Caki2 (cell line): ENCODE data around the gene TUT7. TPM values are rescaled to one million over a fixed set of nuclear protein-coding genes. Genes with fewer than 3 reads are reported as not detected.
A peak's percentile ranks its signal among the peaks of the same experiment; 100 is the strongest.
"Not testable (repeated sequence)": the region's sequence is repeated elsewhere in the genome, so short reads cannot be mapped to it uniquely, and the experiment has no call there.

ENCODE experiments used
- DNase-seq: peaks from one replicate; pipeline ENCODE4 v3.0.0-alpha.2; 2015; ENCODE audit warnings: low read depth
- in situ Hi-C: cut with HindIII; loops from 2 replicates; pipeline ENCODE4 v1.10.0; 2016; ENCODE audit warnings: low sequenced_read_pairs, low pct_unique_long_range_greater_than_20kb, mixed read lengths
- total RNA-seq: library from RNA; depleted of rRNA; stranded (reverse); fragments of >200 nt; shearing (Covaris generic); gene quantifications from 2 replicates; pipeline ENCODE4 v1.2.3, GENCODE V29; 2014; ENCODE audit warnings: low replicate concordance

Gene TUT7
- total RNA-seq, 1 experiment from 2014 or later: 8.8 TPM

DNA sequence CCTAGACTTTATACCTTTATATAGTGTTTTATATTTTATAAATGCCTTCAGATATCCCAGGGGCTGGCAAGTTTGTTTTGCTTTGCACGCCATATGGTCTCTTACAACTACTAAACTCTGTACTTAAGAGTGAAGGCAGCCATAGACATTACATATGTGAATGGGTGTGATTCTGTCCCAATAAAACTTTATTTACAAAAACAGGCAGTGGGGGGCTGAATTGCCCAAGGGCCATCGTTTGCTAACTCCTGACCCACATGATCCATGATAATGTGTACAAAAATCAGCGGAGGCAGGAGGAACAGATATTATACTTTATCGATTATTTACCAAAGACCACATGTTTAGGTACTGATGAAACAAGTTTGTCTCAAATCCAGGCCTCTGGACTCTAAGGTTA is 36.0 kb downstream of the TUT7 start:
- DNase-seq: no peak
- in situ Hi-C loops: no loop called here

DNA sequence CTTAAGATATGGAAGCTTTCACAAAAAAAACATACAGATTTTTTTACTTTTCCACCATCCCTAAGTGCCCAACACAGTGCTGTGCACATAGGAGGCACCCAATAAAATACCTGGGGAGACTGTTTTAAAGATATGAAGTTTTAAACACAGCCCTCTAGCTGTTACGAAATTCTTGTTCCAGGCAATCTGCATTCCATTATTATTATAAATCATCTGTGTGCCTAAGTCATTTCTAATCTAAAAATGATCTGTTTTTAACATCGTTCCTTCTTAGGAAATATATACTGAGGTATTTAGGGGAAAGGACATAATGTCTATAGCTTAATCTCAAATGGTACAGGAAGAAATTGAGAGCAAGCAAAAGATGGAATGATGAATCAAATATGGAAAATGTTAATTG is 39.1 kb downstream of the TUT7 start:
- in situ Hi-C loops: no loop called here
- no peak for DNase-seq

GRCh38 chr9:86312959-86313358 is 41.3 kb downstream of the TUT7 start:
- DNase-seq, in situ Hi-C loops: not testable (repeated sequence)

GRCh38 chr9:86308687-86309086 is 45.5 kb downstream of the TUT7 start:
- in situ Hi-C loops: no loop called here

GRCh38 chr9:86304236-86304730 is 49.9 kb downstream of the TUT7 start:
- DNase-seq: no peak
- in situ Hi-C loops: no loop called here

More at GRCh38 chr9:86308687-86309086, 45.5 kb downstream of the TUT7 start:
- DNase-seq: no peak

- in situ Hi-C loops: no loop called here
- DNase-seq: no peak
Measured at GRCh38 chr9:86303316-86303975, 50.8 kb downstream of the TUT7 start.

DNA sequence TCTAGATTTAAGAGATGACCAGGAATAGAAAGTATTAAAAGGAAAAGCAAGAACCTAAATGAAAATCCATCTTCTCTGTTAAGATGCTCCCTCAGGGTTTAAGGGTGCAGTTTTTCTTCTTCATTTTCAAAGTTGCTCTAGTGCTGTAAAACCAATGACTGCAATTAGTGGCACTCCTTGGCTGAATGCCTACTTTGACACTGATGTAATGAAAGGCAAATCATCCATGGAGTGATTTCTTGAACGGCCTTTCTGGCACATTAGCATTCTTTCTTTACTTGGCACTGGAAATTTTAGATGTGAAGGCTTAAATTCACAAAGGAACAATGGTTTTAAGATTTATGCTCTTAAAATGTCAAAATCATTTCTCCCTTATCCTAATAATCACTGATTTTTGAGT is 52.5 kb downstream of the TUT7 start:
- DNase-seq: no peak
- in situ Hi-C loops: no loop called here

- in situ Hi-C loops: no loop called here
- no peak for DNase-seq
Measured at GRCh38 chr9:86300701-86301100, 53.5 kb downstream of the TUT7 start.

DNA sequence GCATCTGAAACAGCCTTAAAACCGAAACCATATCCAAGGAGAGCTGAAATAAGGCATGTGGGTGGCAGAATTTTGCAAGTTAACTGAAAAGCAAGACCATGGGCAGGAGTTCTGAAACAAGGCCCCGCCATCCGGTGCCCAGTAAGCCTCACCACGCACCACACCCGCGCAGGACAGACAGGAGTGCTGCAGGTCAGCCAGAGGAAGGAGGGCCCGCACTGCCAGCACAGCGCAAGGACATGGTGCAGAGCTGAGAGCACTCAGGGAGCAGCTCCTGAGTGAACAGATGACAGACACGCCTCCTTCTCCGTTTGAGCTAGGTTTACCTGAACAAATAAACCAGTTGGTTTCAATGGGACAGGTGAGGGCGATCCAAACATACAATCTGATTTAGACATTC is 55.3 kb downstream of the TUT7 start:
- no peak for DNase-seq
- in situ Hi-C loops: no loop called here

DNA sequence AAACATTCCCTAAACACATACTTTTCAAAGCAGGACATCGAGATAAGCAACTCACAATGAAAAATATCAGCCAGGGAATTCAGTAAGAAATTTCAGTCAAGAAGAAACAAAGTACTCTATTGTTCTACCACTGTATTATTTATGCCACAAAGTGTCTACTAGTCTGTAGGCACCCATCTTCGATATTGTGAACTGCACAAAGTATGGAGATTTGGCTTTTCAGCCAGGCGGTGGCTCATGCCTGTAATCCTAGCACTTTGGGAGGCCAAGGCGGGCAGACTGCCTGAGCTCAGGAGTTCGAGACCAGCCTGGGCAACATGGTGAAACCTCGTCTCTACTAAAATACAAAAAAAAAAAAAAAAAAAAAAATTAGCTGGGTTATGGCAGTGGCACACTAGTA is 63.9 kb downstream of the TUT7 start:
- DNase-seq, in situ Hi-C loops: not testable (repeated sequence)

DNA sequence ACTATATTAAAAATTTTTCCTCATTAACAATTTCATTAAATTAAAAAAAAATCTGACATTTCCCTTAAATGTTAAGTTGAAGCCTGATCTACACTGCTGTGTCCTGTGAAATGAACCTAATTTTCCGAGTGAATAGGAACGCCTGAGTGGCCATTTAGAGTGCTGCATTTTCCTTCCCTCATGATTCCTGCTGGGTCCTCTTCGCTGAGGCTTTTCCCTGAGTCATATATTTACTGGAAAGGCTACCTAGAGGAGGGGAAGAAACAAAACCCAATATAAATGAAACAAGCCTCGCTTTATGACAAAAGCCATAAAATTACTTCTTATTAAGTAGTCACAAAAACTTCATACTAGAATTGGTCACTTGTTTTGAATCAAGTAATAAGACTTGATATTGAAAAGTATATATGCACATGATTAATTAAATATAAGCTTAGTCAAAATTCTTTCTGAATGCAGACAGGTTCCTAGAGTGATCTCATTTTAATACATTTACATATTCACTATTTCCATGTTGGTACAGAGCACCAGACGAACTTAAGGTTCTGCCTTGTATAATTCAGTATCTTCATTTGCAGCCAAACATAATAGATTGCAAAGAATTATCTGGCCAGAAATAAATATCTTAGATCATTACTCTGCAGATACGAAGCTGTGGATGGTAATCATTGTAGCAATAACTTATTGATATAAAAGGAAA is 65.6 kb downstream of the TUT7 start:
- DNase-seq: no peak
- in situ Hi-C loops: no loop called here

GRCh38 chr9:86287013-86287412 is 67.2 kb downstream of the TUT7 start:
- in situ Hi-C loops: no loop called here

DNA sequence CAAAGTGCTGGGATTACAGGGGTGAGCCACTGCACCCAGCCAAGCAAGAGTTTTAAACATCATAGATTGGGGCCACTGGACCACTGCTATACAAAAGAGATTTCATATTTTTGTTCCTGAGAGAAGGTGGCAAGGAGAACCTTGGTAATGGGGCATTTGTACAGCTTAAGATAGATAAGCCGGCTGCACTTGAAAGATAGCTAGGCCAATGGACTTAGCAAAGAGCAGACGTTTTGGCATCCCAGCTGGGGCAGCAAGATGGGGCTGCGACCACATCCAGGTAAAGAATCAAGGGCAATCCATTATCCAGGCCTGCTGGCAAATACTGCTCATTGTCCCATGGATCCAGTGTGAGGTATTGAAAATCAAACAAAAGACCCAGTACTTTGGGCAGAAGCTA is 67.9 kb downstream of the TUT7 start:
- no peak for DNase-seq
- in situ Hi-C loops: no loop called here

More at GRCh38 chr9:86287013-86287412, 67.2 kb downstream of the TUT7 start:
- DNase-seq: peak; percentile 49

GRCh38 chr9:86285261-86285660 is 68.9 kb downstream of the TUT7 start:
- DNase-seq: no peak
- in situ Hi-C loops: no loop called here

DNA sequence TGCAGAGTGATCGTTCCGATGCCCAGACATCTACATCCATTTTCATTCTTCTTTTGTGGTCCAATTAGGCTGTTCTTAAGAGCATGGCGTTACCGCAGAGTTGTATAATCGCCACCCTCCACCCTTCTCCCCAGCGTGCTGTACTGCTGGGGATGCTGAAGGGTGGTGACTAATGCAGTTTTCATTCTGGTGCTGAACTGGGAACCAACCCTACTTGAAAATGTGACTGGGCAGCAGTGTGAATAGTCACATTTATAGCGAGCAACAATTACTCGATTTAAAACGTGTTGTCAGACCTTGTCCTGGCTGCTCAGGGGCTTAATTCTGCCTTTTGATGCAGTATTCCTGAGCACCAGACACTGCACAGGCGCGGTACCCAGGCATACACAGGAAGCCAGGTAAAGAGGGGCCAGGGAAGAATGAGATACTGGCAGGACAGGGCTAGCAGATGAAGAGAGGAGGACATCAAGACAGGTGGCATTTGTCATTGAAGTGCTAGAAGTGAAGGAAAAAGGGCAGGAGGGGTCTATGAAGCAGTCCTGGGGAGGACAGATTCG is 71.2 kb downstream of the TUT7 start:
- no peak for DNase-seq
- in situ Hi-C loops: no loop called here

DNA sequence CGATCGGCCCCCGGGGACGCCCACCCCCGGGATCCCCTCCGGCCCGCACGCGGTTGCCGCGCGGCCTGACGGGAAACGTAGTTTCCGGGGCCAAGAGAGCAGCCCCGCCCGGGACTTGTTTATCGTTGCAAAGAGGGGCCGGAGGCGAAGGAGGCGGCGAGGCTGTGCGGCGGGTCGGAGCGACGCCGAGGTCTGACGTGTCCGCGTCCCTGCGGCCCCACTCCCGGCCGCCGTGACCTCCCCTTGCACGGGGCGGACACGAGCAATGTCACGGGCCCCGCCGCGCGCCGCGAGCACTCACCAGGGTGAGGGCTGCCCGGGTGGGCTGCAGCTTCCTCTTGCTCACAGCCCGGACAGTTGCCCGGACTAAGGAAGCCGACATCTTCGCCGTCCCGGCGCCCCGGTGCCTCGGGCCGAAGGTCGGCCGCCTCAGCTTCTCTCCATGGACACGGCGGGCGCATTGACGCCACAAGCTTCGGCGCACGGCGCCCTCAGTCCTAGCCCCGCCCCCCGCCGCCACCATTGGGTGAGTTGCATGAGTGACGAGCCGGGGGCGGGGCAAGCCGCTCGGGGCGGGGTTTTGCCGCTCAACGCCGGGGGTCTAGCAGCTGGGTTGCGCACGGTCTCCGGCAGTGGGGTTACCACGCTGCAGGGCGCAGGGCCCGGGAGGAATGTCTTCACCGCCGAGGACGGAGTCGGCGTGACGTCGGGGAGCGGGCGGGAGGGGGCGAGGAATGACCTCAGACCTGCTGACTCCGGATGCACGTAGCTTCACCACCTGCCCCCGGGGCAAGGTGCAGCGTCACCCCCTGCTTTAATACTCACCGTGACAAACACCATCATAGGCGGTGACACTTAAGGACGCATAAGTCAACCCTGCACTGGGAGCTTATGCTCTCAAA is 71.9 kb downstream of the TUT7 start, which contains the start of gene ISCA1:
TSS of gene ISCA1 (minus strand) at position 462 of the 902 bp plus-strand sequence. CDS start at position 382, 80 bp downstream.
- DNase-seq: peak; percentile 90
- in situ Hi-C loops: no loop called here

GRCh38 chr9:86281593-86282076 is 72.6 kb downstream of the TUT7 start:
- no peak for DNase-seq

DNA sequence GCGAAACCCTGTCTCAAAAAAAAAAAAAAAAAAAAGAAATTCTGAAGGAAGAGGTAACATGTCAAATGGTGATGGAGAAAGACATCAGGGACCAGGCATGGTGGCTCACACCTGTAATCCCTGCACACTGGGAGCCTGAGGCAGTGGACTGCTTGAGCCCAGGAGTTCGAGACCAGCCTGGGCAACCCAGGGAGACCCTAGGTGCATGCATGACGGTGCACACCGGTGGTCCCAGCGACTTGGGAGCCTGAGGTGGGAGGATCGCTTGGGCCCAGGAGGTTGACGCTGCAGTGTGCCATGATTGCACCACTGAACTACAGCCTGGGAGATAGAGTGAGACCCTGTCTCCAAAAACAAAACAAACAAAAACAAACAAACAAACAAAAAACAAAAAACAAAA is 73.6 kb downstream of the TUT7 start:
- in situ Hi-C loops: no loop called here
- DNase-seq: no peak

More at GRCh38 chr9:86281593-86282076, 72.6 kb downstream of the TUT7 start:
- in situ Hi-C loops: no loop called here
